SK-N-SH treated with all-trans-retinoic acid at 6 μM for 48 hours (cell line): ENCODE measurements around the gene ASCC1.

Experiments
- ATAC-seq: fragments of 200-7000 bp; cut with Tn5 transposase; 3 replicates; pipeline ENCODE4 v1.9.1; 2020; ENCODE audit warnings: mild to moderate bottlenecking, moderate library complexity
- BACH2 ChIP-seq: fragments of 250-450 bp; sonication (Bioruptor Pico); IDR thresholded peaks from 2 replicates; pipeline ENCODE4 v1.9.0; 2021; ENCODE audit warnings: mild to moderate bottlenecking, borderline replicate concordance
- CREB5 ChIP-seq: fragments of 250-450 bp; sonication (Bioruptor Pico); IDR thresholded peaks from 2 replicates; pipeline ENCODE4 v1.5.1; 2020; ENCODE audit warnings: low read depth, mild to moderate bottlenecking, moderate library complexity
- CSDC2 ChIP-seq: fragments of 250-450 bp; sonication (Bioruptor Pico); IDR thresholded peaks from 2 replicates; pipeline ENCODE4 v1.5.0; 2020; ENCODE audit warnings: mild to moderate bottlenecking, moderate library complexity
- ESRRG ChIP-seq: fragments of 250-450 bp; sonication (Bioruptor Pico); IDR thresholded peaks from 2 replicates; pipeline ENCODE4 v1.6.1; 2021; ENCODE audit warnings: mild to moderate bottlenecking
- GLIS3 ChIP-seq: fragments of 250-450 bp; sonication (Bioruptor Pico); IDR thresholded peaks from 2 replicates; pipeline ENCODE4 v1.5.0; 2020; ENCODE audit warnings: mild to moderate bottlenecking, moderate library complexity
- ISL1 ChIP-seq: fragments of 250-450 bp; sonication (Bioruptor Pico); IDR thresholded peaks from 2 replicates; pipeline ENCODE4 v2.1.2; 2022; ENCODE audit warnings: mild to moderate bottlenecking, moderate library complexity
- OSR1 ChIP-seq: fragments of 250-450 bp; sonication (Bioruptor Pico); IDR thresholded peaks from 2 replicates; pipeline ENCODE4 v1.8.0; 2022; ENCODE audit warnings: moderate library complexity, mild to moderate bottlenecking, inconsistent platforms
- PATZ1 ChIP-seq: fragments of 250-450 bp; sonication (Bioruptor Pico); IDR thresholded peaks from 2 replicates; pipeline ENCODE4 v1.8.0; 2020; ENCODE audit warnings: mild to moderate bottlenecking, moderate library complexity, borderline replicate concordance
- POU6F1 ChIP-seq: fragments of 250-450 bp; sonication (Bioruptor Pico); IDR thresholded peaks from 2 replicates; pipeline ENCODE4 v1.8.0; 2021; ENCODE audit warnings: low read depth, mild to moderate bottlenecking, moderate library complexity, borderline replicate concordance
- PPARA ChIP-seq: fragments of 250-450 bp; sonication (Bioruptor Pico); IDR thresholded peaks from 2 replicates; pipeline ENCODE4 v1.5.0; 2020; ENCODE audit warnings: mild to moderate bottlenecking, borderline replicate concordance
- SNAI2 ChIP-seq: fragments of 250-450 bp; sonication (Bioruptor Pico); IDR thresholded peaks from 2 replicates; pipeline ENCODE4 v1.5.0; 2020; ENCODE audit warnings: mild to moderate bottlenecking, moderate library complexity
- TCF4 ChIP-seq: fragments of 250-450 bp; sonication (Bioruptor Pico); IDR thresholded peaks from 2 replicates; pipeline ENCODE4 v1.8.0; 2021; ENCODE audit warnings: mild to moderate bottlenecking, moderate library complexity, borderline replicate concordance
- TOX ChIP-seq: fragments of 250-450 bp; sonication (Bioruptor Pico); IDR thresholded peaks from 2 replicates; pipeline ENCODE4 v1.8.0; 2021; ENCODE audit warnings: mild to moderate bottlenecking, moderate library complexity, borderline replicate concordance
- TSHZ2 ChIP-seq: fragments of 250-450 bp; sonication (Bioruptor Pico); IDR thresholded peaks from 2 replicates; pipeline ENCODE4 v1.5.0; 2020; ENCODE audit warnings: mild to moderate bottlenecking, moderate library complexity
- ZC3H10 ChIP-seq: fragments of 250-450 bp; sonication (Bioruptor Pico); IDR thresholded peaks from 2 replicates; pipeline ENCODE4 v1.5.1; 2021; ENCODE audit warnings: mild to moderate bottlenecking, moderate library complexity
- ZFP3 ChIP-seq: fragments of 250-450 bp; sonication (Bioruptor Pico); IDR thresholded peaks from 2 replicates; pipeline ENCODE4 v1.5.0; 2020; ENCODE audit warnings: mild to moderate bottlenecking, moderate library complexity
- ZFP30 ChIP-seq: fragments of 450-650 bp; formaldehyde crosslinking; IDR thresholded peaks from 2 replicates; pipeline ENCODE4 v1.5.0; 2022; ENCODE audit warnings: mild to moderate bottlenecking, moderate library complexity
- ZNF565 ChIP-seq: fragments of 450-650 bp; formaldehyde crosslinking; conservative IDR thresholded peaks from 2 replicates; pipeline ENCODE4 v1.5.0; 2020; ENCODE audit warnings: low read depth, mild to moderate bottlenecking, moderate library complexity
- ZNF70 ChIP-seq: fragments of 450-650 bp; formaldehyde crosslinking; IDR thresholded peaks from 2 replicates; pipeline ENCODE4 v1.5.0; 2020; ENCODE audit warnings: mild to moderate bottlenecking, moderate library complexity
- ZNF8 ChIP-seq: fragments of 450-650 bp; formaldehyde crosslinking; IDR thresholded peaks from 2 replicates; pipeline ENCODE4 v1.5.0; 2020; ENCODE audit warnings: mild to moderate bottlenecking, moderate library complexity

ASCC1 gene

GRCh38 chr10:72124381-72124780 lies 91.7 kb downstream of the ASCC1 start:
- ATAC-seq = no peak
- TF ChIP-seq ZC3H10 (CRISPR knock-in tag) (no peak), BACH2 (CRISPR knock-in tag) (no peak), TOX (CRISPR knock-in tag) (no peak), ZFP3 (CRISPR knock-in tag) (no peak), ZFP30 (no peak), CREB5 (CRISPR knock-in tag) (no peak), OSR1 (no peak), ZNF8 (no peak), GLIS3 (CRISPR knock-in tag) (no peak), ZNF565 (no peak), ESRRG (no peak), TCF4 (CRISPR knock-in tag) (no peak), SNAI2 (CRISPR knock-in tag) (no peak), CSDC2 (no peak)
- TF ChIP-seq, all 23 proteins: peak for 0

GRCh38 chr10:72123616-72124015 lies 92.5 kb downstream of the ASCC1 start:
- no peak for TF ChIP-seq TSHZ2
- TF ChIP-seq ZFP3 (CRISPR knock-in tag) = no peak
- no peak for TF ChIP-seq ESRRG
- TF ChIP-seq ZNF70 = no peak
- no peak for TF ChIP-seq OSR1
- no peak for TF ChIP-seq ZNF8
- no peak for TF ChIP-seq ZFP30
- TF ChIP-seq ZNF565 = no peak
- TF ChIP-seq, all 23 proteins: peak for 0
- no peak for ATAC-seq

- no peak for TF ChIP-seq CSDC2
- no peak for TF ChIP-seq GLIS3 (CRISPR knock-in tag)
- TF ChIP-seq ZC3H10 (CRISPR knock-in tag) = no peak
- no peak for TF ChIP-seq ISL1 (CRISPR knock-in tag)
- TF ChIP-seq SNAI2 (CRISPR knock-in tag) = no peak
- TF ChIP-seq POU6F1 (CRISPR knock-in tag) = no peak
- TF ChIP-seq PATZ1 (CRISPR knock-in tag) = no peak
- no peak for TF ChIP-seq TOX (CRISPR knock-in tag)
- TF ChIP-seq ZNF70 = no peak
- no peak for TF ChIP-seq TSHZ2
- TF ChIP-seq ZFP30 = no peak
- TF ChIP-seq PPARA (CRISPR knock-in tag) = no peak
- ATAC-seq = no peak
Measured at GRCh38 chr10:72122221-72122620, 93.9 kb downstream of the ASCC1 start.
